ENCODE results near the gene FUT8.
"Not testable (repeated sequence)": the region's sequence is repeated elsewhere in the genome, so short reads cannot be mapped to it uniquely, and the experiment has no call there.

The FUT8 gene

GRCh38 chr14:65419593-65420252 lies 7.2 kb downstream of the FUT8 start:
- no peak for DNase-seq

GRCh38 chr14:65421201-65421981 lies 8.9 kb downstream of the FUT8 start:
- DNase-seq = peak; percentile 80

- DNase-seq = no peak
Measured at GRCh38 chr14:65422088-65422834, 9.7 kb downstream of the FUT8 start.

- DNase-seq = no peak
Measured at GRCh38 chr14:65423982-65424381, 11.5 kb downstream of the FUT8 start.

- no peak for DNase-seq
Measured at GRCh38 chr14:65424531-65424930, 12.0 kb downstream of the FUT8 start.

- DNase-seq = no peak
Measured at GRCh38 chr14:65425885-65426284, 13.4 kb downstream of the FUT8 start.

- not testable (repeated sequence) for DNase-seq
Measured at GRCh38 chr14:65426902-65427301, 14.4 kb downstream of the FUT8 start.

GRCh38 chr14:65428691-65429090 lies 16.2 kb downstream of the FUT8 start:
- DNase-seq = no peak

- DNase-seq = no peak
Measured at GRCh38 chr14:65429757-65430156, 17.2 kb downstream of the FUT8 start.

- DNase-seq = no peak
Measured at GRCh38 chr14:65431245-65431644, 18.7 kb downstream of the FUT8 start.

- DNase-seq = no peak
Measured at GRCh38 chr14:65431951-65432350, 19.4 kb downstream of the FUT8 start.

GRCh38 chr14:65432361-65432948 lies 19.9 kb downstream of the FUT8 start:
- DNase-seq = no peak

- DNase-seq = no peak
Measured at GRCh38 chr14:65433157-65433556, 20.6 kb downstream of the FUT8 start.

- DNase-seq = no peak
Measured at GRCh38 chr14:65433646-65434045, 21.1 kb downstream of the FUT8 start.

GRCh38 chr14:65434216-65434850 lies 21.8 kb downstream of the FUT8 start:
- peak; percentile 37 for DNase-seq

GRCh38 chr14:65438266-65438933 lies 25.9 kb downstream of the FUT8 start:
- DNase-seq = no peak

GRCh38 chr14:65439117-65439516 lies 26.6 kb downstream of the FUT8 start:
- no peak for DNase-seq

GRCh38 chr14:65440230-65440629 lies 27.7 kb downstream of the FUT8 start:
- DNase-seq = no peak

- no peak for DNase-seq
Measured at GRCh38 chr14:65444230-65444629, 31.7 kb downstream of the FUT8 start.

- peak; percentile 21 for DNase-seq
Measured at GRCh38 chr14:65446159-65446558, 33.6 kb downstream of the FUT8 start.

- DNase-seq = no peak
Measured at GRCh38 chr14:65449647-65450046, 37.1 kb downstream of the FUT8 start.
